Endothelial cell of umbilical vein (primary cell): ENCODE data around the gene GSTM3.

ENCODE experiments used
- FOS ChIP-seq: IDR thresholded peaks from 2 replicates; pipeline ENCODE4 v1.6.1; 2011; ENCODE audit warnings: mild to moderate bottlenecking, low read length, moderate library complexity, borderline replicate concordance; ENCODE audit not compliant: insufficient read depth
- TF ChIP-seq, protein P1 (sequence below), 2 donors: IDR thresholded peaks; 1 replicate in 1 of 2; 2 replicates in 1 of 2; pipeline ENCODE4 v1.5.1; 2011; ENCODE audit warnings: low read length in 2 of 2, mild to moderate bottlenecking in 2 of 2, moderate library complexity in 2 of 2, control low read depth in 1 of 2, inconsistent platforms in 1 of 2, low read depth in 1 of 2; ENCODE audit not compliant: insufficient read depth in 1 of 2; ENCODE audit errors: extremely low read depth in 1 of 2

DNA sequence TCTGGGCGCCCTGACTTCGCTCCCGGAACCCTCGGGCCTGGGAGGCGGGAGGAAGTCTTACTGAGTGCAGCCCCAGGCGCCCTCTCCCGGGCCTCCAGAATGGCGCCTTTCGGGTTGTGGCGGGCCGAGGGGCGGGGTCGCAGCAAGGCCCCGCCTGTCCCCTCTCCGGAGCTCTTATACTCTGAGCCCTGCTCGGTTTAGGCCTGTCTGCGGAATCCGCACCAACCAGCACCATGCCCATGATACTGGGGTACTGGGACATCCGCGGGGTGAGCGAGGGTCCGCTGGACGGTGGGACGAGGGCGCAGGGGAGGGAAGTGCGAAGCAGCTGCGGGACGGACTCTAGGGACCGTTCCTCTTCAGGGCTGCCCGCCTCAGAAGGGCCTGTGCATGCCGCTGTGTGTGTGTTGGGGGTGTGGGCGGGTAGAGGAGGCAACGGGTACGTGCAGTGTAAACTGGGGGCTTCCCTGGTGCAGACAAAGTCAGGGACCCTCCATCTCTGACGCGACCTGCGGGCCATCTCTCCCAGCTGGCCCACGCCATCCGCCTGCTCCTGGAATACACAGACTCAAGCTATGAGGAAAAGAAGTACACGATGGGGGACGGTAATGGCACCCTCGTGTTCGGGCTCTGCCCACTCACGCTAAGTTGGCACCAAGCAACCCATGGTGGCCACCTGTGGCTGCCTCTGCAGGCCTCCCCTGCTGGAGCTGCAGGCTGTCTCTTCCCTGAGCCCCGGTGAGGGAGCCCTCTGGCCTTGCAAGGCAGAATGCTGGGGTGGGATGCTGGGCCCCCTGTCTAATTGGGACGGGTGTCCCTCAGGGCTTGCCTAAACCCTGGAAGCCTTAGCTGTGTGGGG lies 53.0 kb downstream of the GSTM3 start, which contains the start of gene GSTM1:
- TF ChIP-seq, protein P1, sequence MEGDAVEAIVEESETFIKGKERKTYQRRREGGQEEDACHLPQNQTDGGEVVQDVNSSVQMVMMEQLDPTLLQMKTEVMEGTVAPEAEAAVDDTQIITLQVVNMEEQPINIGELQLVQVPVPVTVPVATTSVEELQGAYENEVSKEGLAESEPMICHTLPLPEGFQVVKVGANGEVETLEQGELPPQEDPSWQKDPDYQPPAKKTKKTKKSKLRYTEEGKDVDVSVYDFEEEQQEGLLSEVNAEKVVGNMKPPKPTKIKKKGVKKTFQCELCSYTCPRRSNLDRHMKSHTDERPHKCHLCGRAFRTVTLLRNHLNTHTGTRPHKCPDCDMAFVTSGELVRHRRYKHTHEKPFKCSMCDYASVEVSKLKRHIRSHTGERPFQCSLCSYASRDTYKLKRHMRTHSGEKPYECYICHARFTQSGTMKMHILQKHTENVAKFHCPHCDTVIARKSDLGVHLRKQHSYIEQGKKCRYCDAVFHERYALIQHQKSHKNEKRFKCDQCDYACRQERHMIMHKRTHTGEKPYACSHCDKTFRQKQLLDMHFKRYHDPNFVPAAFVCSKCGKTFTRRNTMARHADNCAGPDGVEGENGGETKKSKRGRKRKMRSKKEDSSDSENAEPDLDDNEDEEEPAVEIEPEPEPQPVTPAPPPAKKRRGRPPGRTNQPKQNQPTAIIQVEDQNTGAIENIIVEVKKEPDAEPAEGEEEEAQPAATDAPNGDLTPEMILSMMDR (IDR thresholded peaks at IDR 0.05; ENCODE audit: extremely low read depth in 1 of 2, insufficient read depth in 1 of 2, low read depth in 1 of 2, low read length in 2 of 2): no peak
- TF ChIP-seq FOS: no peak
